OCI-LY1 (cell line): ENCODE data around the gene REEP6.

ENCODE experiments used
- H2AFZ ChIP-seq: fragments of 200-600 bp; sonication (generic), shearing (Covaris generic); 2 replicates; pipeline ENCODE4 v1.6.0; 2014; ENCODE audit warnings: antibody characterized with exemption, mild to moderate bottlenecking, low read length
- H3F3A ChIP-seq: fragments of 200-600 bp; sonication (generic), shearing (Covaris generic); 2 replicates; pipeline ENCODE4 v1.6.0; 2014; ENCODE audit warnings: mild to moderate bottlenecking, antibody characterized with exemption, low read length, moderate library complexity; ENCODE audit not compliant: insufficient read depth
- H3K27ac ChIP-seq: fragments of 200-600 bp; sonication (generic); 2 replicates; pipeline ENCODE4 v1.5.1; 2014; ENCODE audit warnings: low read length, mixed run types, mild to moderate bottlenecking, low read depth; ENCODE audit not compliant: poor library complexity, severe bottlenecking
- H3K27me3 ChIP-seq: fragments of 200-600 bp; sonication (generic); 2 replicates; pipeline ENCODE4 v1.6.0; 2014; ENCODE audit warnings: antibody characterized with exemption, mild to moderate bottlenecking, low read length, moderate library complexity; ENCODE audit not compliant: insufficient read depth
- H3K36me3 ChIP-seq: fragments of 200-600 bp; sonication (generic); 2 replicates; pipeline ENCODE4 v1.6.1; 2014; ENCODE audit warnings: mild to moderate bottlenecking, antibody characterized with exemption, low read length, moderate library complexity, mixed read lengths; ENCODE audit not compliant: insufficient read depth
- H3K4me1 ChIP-seq: fragments of 200-600 bp; sonication (generic); 2 replicates; pipeline ENCODE4 v1.5.1; 2014; ENCODE audit warnings: mild to moderate bottlenecking, low read length, moderate library complexity; ENCODE audit not compliant: insufficient read depth, severe bottlenecking
- H3K4me2 ChIP-seq: fragments of 200-600 bp; sonication (generic), shearing (Covaris generic); 2 replicates; pipeline ENCODE4 v1.6.1; 2014; ENCODE audit warnings: low read length
- H3K4me3 ChIP-seq: fragments of 200-600 bp; sonication (generic); 2 replicates; pipeline ENCODE4 v1.5.1; 2014; ENCODE audit warnings: low read length, low read depth, mild to moderate bottlenecking, mixed read lengths; ENCODE audit not compliant: poor library complexity, severe bottlenecking
- H3K79me2 ChIP-seq: fragments of 200-600 bp; shearing (Covaris generic); 2 replicates; pipeline ENCODE4 v1.6.1; 2016; ENCODE audit warnings: mixed run types, low read length, mixed read lengths; ENCODE audit not compliant: insufficient read depth
- H3K9ac ChIP-seq: fragments of 200-600 bp; sonication (generic), shearing (Covaris generic); 2 replicates; pipeline ENCODE4 v1.6.1; 2014; ENCODE audit warnings: mild to moderate bottlenecking, low read length, mixed read lengths
- H3K9me2 ChIP-seq: fragments of 200-600 bp; sonication (generic), shearing (Covaris generic); 2 replicates; pipeline ENCODE4 v1.6.1; 2014; ENCODE audit warnings: low read depth, mild to moderate bottlenecking, low read length, mixed read lengths
- H3K9me3 ChIP-seq: fragments of 200-600 bp; shearing (Covaris generic); 2 replicates; pipeline ENCODE4 v1.6.1; 2014; ENCODE audit warnings: low read length, mixed read lengths
- H4K20me1 ChIP-seq: fragments of 200-600 bp; sonication (generic), shearing (Covaris generic); 2 replicates; pipeline ENCODE4 v1.6.0; 2016; ENCODE audit warnings: mild to moderate bottlenecking, low read length; ENCODE audit not compliant: insufficient read depth
- EZH2 ChIP-seq: fragments of 200-600 bp; sonication (generic), shearing (Covaris generic); IDR thresholded peaks from 2 replicates; pipeline ENCODE4 v1.8.0; 2017; ENCODE audit warnings: borderline replicate concordance, mixed run types, mild to moderate bottlenecking, antibody characterized with exemption, low read length, moderate library complexity, mixed read lengths
- TF ChIP-seq, protein P1 (sequence below): fragments of 200-600 bp; sonication (generic), shearing (Covaris generic); IDR thresholded peaks from 2 replicates; pipeline ENCODE4 v1.5.1; 2017; ENCODE audit warnings: mild to moderate bottlenecking, antibody characterized with exemption, low read length, moderate library complexity, mixed read lengths

REEP6 gene

DNA sequence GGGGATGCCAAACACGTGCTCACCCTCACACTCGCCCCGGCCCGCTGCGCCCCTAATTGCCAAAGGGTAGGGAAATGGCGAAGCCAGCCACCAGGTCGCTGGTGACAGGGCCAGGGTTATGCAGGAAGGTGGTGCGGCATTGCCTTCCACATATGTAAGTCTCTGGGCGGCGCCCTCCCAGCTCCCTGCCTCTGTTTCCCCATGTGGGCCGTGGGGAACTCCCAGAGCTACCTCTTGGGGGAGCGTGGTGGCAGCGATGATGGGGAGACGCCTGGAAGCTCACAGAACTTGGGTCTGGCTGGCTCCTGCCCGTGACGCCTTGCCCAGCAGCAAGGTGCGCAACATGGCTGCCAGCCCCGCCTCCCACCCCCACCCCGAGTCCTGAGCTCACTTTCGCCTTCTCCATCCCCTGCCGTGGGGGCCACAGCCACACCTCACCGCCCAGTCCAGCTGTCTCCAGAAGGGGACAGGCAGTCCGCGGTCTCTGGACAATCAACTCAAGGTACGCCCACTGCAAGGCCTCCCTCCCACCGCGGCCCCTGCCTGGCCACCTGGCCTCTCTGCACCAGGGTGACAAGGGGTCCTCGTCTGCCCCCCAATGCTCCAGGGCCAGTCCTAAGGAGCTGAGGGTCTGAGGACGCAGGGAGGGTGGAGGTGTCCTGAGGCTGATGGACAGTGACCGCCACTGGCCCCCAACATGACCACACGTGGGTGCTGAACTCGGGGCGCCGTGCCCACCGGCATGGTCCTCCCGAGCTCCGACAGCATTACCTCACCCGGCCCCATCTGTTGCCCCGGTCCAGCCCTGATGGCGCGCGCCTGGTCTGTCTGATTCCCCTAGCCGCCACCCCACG is 18.5 kb upstream of the REEP6 start:
- Histone ChIP-seq H3K4me3 (no peak overlapping the region), H3K9me3 (no peaks in the 10 kb centered on the region), H3K27ac (no peak overlapping the region), H4K20me1 (no peaks in the 10 kb centered on the region), H2AFZ (no peak overlapping the region), H3K9ac (no peak overlapping the region), H3K4me1 (peaks cover 11% of the 10 kb centered on the region), H3K36me3 (peaks cover 18% of the 10 kb centered on the region), H3F3A (no peaks in the 10 kb centered on the region), H3K79me2 (no peaks in the 10 kb centered on the region), H3K27me3 (peaks cover 22% of the 10 kb centered on the region; the same call in 1 of the 2 replicates), H3K9me2 (no peaks in the 10 kb centered on the region), H3K4me2 (no peak overlapping the region)
- TF ChIP-seq EZH2: no peak
- TF ChIP-seq, protein P1, sequence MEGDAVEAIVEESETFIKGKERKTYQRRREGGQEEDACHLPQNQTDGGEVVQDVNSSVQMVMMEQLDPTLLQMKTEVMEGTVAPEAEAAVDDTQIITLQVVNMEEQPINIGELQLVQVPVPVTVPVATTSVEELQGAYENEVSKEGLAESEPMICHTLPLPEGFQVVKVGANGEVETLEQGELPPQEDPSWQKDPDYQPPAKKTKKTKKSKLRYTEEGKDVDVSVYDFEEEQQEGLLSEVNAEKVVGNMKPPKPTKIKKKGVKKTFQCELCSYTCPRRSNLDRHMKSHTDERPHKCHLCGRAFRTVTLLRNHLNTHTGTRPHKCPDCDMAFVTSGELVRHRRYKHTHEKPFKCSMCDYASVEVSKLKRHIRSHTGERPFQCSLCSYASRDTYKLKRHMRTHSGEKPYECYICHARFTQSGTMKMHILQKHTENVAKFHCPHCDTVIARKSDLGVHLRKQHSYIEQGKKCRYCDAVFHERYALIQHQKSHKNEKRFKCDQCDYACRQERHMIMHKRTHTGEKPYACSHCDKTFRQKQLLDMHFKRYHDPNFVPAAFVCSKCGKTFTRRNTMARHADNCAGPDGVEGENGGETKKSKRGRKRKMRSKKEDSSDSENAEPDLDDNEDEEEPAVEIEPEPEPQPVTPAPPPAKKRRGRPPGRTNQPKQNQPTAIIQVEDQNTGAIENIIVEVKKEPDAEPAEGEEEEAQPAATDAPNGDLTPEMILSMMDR: no peak

DNA sequence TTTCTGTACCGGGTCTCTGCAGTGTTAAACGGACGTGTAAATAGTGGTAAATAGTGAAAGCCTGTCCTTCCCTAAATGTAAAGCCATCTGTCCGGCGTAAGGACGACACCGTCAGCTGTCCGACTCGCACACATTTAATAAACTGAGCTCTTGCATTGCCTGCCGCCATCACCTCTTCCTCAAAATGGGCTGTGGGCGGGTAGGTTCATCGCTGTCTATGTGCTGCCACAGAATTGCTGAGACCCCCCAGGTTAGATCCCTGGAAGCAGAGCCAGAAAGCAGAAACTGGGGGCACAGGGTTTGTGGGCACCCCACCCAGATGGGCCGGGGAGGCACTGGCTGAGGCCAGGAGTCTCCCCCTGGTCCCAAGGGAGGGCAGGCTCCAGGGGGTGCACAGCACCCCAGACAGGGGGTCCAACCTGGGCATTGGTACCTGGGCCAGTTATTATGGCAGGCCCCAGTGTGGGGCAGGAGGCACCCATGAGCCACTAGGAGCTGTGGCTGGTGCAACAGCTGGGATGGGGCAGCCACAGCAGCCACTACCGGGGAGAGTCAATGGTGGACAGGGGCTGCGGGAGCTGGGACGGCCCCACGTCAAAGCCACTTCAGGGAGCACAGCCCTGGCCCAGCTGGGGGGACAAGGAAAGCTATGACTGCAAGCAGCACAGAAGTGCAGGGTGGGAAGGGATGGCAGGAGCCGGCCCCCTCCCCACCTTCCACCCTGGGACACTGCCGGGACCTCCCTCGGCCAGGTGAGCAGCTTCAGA is 17.7 kb upstream of the REEP6 start:
- Histone ChIP-seq H3K4me1 (peaks cover 17% of the 10 kb centered on the region), H3K9ac (no peak overlapping the region), H3K4me3 (no peak overlapping the region), H3K9me3 (no peaks in the 10 kb centered on the region), H4K20me1 (no peaks in the 10 kb centered on the region), H3K4me2 (no peak overlapping the region), H3K36me3 (peaks cover 18% of the 10 kb centered on the region), H3K27me3 (peaks cover 22% of the 10 kb centered on the region; the same call in 1 of the 2 replicates), H3F3A (no peaks in the 10 kb centered on the region), H3K9me2 (no peaks in the 10 kb centered on the region), H3K27ac (no peak overlapping the region), H2AFZ (no peak overlapping the region), H3K79me2 (no peaks in the 10 kb centered on the region)
- TF ChIP-seq, protein P1: no peak
- TF ChIP-seq EZH2: no peak

DNA sequence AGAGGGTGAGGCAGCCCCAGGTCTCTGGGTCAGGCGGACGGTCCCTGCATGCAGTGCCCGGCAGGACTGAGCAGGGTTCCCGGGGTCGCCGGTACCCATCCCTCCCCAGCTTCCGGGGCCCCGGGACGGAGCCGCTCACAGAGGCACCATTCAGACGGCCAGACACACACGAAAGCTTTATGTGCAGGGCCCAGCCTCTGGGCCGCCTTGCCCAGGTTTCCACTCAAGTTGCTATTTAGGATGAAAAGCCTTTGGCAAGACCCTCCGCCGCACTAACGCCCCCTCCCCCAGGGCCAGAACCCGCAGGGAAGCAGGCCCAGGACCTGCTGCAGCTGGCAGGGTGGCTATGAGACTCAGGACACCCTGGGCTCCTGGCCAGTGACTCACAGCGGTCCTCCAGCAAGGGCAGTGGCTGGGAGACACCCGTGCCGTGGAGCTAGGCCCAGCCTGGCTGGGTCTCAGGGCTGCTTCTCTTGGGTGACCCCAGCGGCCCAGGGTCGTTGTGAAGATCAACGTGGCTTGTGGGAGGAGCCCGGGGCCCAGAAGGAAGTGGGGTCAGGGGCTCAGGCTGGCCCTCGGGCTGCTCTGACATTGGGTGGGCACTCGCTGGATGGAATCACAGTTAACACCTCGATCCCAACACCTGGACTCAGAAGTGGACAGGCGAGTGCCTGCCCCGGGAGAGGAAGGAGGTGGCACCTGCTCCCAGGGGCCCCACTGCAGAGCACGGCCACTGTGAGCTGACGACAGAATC is 16.8 kb upstream of the REEP6 start:
- no peaks in the 10 kb centered on the region for H4K20me1 ChIP-seq
- peaks cover 18% of the 10 kb centered on the region for H3K36me3 ChIP-seq
- no peak overlapping the region for H3K9ac ChIP-seq

More for the DNA sequence above, 16.8 kb upstream of the REEP6 start:
- TF ChIP-seq EZH2: no peak
- TF ChIP-seq, protein P1: no peak
- H3F3A ChIP-seq: no peaks in the 10 kb centered on the region
- no peak overlapping the region for H3K27ac ChIP-seq
- H3K9me3 ChIP-seq: no peaks in the 10 kb centered on the region
- H3K4me1 ChIP-seq: peaks cover 20% of the 10 kb centered on the region
- H2AFZ ChIP-seq: no peak overlapping the region
- H3K9me2 ChIP-seq: no peaks in the 10 kb centered on the region
- H3K4me2 ChIP-seq: no peak overlapping the region
- no peak overlapping the region for H3K4me3 ChIP-seq
- H3K79me2 ChIP-seq: no peaks in the 10 kb centered on the region
- H3K27me3 ChIP-seq: peaks cover 18% of the 10 kb centered on the region; the same call in 1 of the 2 replicates
